ENCODE measurements around the gene ADGRG6.

DNA sequence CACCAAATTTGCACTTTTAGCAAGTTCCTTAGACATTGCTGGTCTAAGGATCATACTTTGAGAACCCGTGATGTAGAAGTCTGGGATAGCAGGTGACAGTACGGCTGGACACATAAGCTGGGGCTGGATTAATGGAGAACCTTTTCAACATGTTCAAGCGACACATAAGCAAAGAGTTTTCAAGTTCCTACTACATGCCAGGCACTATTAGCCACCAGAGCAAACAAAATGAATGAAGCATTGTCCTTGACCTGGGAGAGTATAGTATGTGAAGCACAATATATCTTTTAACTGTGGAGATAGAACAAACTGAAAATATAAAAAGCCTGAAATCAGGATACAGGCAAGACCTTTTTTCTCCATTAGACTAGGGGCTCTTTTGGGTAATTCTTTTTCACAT is 102.9 kb downstream of the ADGRG6 start:
- TF ChIP-seq CTCF (IDR thresholded peaks at IDR 0.05; ENCODE audit: low read depth, low read length, missing input control), result no peak
- no peak for TF ChIP-seq TAF1 (conservative IDR thresholded peaks at IDR 0.05)
- TF ChIP-seq SP1 (IDR thresholded peaks at IDR 0.05), result no peak
- TF ChIP-seq YY1 (IDR thresholded peaks at IDR 0.05), result no peak
- TF ChIP-seq, protein P1, sequence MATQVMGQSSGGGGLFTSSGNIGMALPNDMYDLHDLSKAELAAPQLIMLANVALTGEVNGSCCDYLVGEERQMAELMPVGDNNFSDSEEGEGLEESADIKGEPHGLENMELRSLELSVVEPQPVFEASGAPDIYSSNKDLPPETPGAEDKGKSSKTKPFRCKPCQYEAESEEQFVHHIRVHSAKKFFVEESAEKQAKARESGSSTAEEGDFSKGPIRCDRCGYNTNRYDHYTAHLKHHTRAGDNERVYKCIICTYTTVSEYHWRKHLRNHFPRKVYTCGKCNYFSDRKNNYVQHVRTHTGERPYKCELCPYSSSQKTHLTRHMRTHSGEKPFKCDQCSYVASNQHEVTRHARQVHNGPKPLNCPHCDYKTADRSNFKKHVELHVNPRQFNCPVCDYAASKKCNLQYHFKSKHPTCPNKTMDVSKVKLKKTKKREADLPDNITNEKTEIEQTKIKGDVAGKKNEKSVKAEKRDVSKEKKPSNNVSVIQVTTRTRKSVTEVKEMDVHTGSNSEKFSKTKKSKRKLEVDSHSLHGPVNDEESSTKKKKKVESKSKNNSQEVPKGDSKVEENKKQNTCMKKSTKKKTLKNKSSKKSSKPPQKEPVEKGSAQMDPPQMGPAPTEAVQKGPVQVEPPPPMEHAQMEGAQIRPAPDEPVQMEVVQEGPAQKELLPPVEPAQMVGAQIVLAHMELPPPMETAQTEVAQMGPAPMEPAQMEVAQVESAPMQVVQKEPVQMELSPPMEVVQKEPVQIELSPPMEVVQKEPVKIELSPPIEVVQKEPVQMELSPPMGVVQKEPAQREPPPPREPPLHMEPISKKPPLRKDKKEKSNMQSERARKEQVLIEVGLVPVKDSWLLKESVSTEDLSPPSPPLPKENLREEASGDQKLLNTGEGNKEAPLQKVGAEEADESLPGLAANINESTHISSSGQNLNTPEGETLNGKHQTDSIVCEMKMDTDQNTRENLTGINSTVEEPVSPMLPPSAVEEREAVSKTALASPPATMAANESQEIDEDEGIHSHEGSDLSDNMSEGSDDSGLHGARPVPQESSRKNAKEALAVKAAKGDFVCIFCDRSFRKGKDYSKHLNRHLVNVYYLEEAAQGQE (IDR thresholded peaks at IDR 0.05), result no peak
- TF ChIP-seq FOXA1 (IDR thresholded peaks at IDR 0.05), result no peak
- TF ChIP-seq MAX (IDR thresholded peaks at IDR 0.05), result no peak
- TF ChIP-seq, protein P2, sequence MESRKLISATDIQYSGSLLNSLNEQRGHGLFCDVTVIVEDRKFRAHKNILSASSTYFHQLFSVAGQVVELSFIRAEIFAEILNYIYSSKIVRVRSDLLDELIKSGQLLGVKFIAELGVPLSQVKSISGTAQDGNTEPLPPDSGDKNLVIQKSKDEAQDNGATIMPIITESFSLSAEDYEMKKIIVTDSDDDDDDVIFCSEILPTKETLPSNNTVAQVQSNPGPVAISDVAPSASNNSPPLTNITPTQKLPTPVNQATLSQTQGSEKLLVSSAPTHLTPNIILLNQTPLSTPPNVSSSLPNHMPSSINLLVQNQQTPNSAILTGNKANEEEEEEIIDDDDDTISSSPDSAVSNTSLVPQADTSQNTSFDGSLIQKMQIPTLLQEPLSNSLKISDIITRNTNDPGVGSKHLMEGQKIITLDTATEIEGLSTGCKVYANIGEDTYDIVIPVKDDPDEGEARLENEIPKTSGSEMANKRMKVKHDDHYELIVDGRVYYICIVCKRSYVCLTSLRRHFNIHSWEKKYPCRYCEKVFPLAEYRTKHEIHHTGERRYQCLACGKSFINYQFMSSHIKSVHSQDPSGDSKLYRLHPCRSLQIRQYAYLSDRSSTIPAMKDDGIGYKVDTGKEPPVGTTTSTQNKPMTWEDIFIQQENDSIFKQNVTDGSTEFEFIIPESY (IDR thresholded peaks at IDR 0.05), result no peak

Data from liver (tissue), 3 donors.